Epithelial cell of esophagus (primary cell): ENCODE measurements around the gene CDK12.
"Not testable (repeated sequence)": the region's sequence is repeated elsewhere in the genome, so short reads cannot be mapped to it uniquely, and the experiment has no call there.

Experiments used
- DNase-seq: peaks from one replicate; pipeline ENCODE4 v3.0.0; 2010; ENCODE audit warnings: low read depth
- H3K4me3 ChIP-seq: 2 replicates; pipeline ENCODE4 v1.5.1; 2011; ENCODE audit warnings: mild to moderate bottlenecking, low read length, control low read depth
- CTCF ChIP-seq: IDR thresholded peaks from 2 replicates; pipeline ENCODE4 v1.5.1; 2011; ENCODE audit warnings: low read depth, mild to moderate bottlenecking, low read length, control low read depth, inconsistent platforms; ENCODE audit not compliant: insufficient read depth; ENCODE audit errors: missing control alignments

The CDK12 gene

GRCh38 chr17:39483506-39483905 lies 22.2 kb downstream of the CDK12 start:
- no peak for DNase-seq
- H3K4me3 ChIP-seq, result no peak overlapping the region
- no peak for TF ChIP-seq CTCF

- no peak for DNase-seq
- H3K4me3 ChIP-seq, result no peak overlapping the region
- no peak for TF ChIP-seq CTCF
Observed at GRCh38 chr17:39484178-39484577, 22.9 kb downstream of the CDK12 start.

- no peak for TF ChIP-seq CTCF
- H3K4me3 ChIP-seq, result no peak overlapping the region
- peak; percentile 97 for DNase-seq
Observed at GRCh38 chr17:39485555-39485954, 24.3 kb downstream of the CDK12 start.

- H3K4me3 ChIP-seq, result no peak overlapping the region
- DNase-seq, result peak; percentile 47
- no peak for TF ChIP-seq CTCF
Observed at GRCh38 chr17:39486242-39486641, 25.0 kb downstream of the CDK12 start.

GRCh38 chr17:39487490-39487889 lies 26.2 kb downstream of the CDK12 start:
- not testable (repeated sequence) for DNase-seq

GRCh38 chr17:39487946-39488345 lies 26.7 kb downstream of the CDK12 start:
- no peak overlapping the region for H3K4me3 ChIP-seq
- DNase-seq, result peak; percentile 31
- TF ChIP-seq CTCF, result no peak

More at GRCh38 chr17:39487490-39487889, 26.2 kb downstream of the CDK12 start:
- not testable (repeated sequence) for H3K4me3 ChIP-seq

- DNase-seq, H3K4me3 ChIP-seq: not testable (repeated sequence)
Observed at GRCh38 chr17:39496921-39497320, 35.6 kb downstream of the CDK12 start.

- no peak for TF ChIP-seq CTCF
- no peak for DNase-seq
- H3K4me3 ChIP-seq, result no peak overlapping the region
Observed at GRCh38 chr17:39507511-39507910, 46.2 kb downstream of the CDK12 start.
